CD14-positive monocyte (primary cell): ENCODE data around the gene LAMA1. TPM values are rescaled to one million over a fixed set of nuclear protein-coding genes. Genes with fewer than 3 reads are reported as not detected.

Experiments used
- DNase-seq, 3 donors: peaks; one replicate each; pipeline ENCODE4 v3.0.0-alpha.2; 2011 to 2022
- H2AFZ ChIP-seq: 2 replicates; pipeline ENCODE4 v1.6.0; 2012; ENCODE audit warnings: mild to moderate bottlenecking, low read depth, low read length, inconsistent platforms; ENCODE audit not compliant: insufficient read depth, poor library complexity, severe bottlenecking
- H3K27ac ChIP-seq, 2 donors: 1 replicate in 1 of 2; 2 replicates in 1 of 2; pipeline ENCODE4 v1.5.1; 2012 to 2013; ENCODE audit warnings: low read length in 2 of 2, control low read depth in 1 of 2, inconsistent platforms in 1 of 2, low read depth in 1 of 2, mild to moderate bottlenecking in 1 of 2
- H3K27me3 ChIP-seq, 2 donors: one replicate each; pipeline versions ENCODE4 v1.6.0 to v1.6.1; 2011 to 2013; ENCODE audit warnings: low read length in 2 of 2; ENCODE audit not compliant: control insufficient read depth in 2 of 2, insufficient read depth in 2 of 2
- H3K36me3 ChIP-seq, 2 donors: replicated peaks in 1 of 2; 1 replicate in 1 of 2; 2 replicates in 1 of 2; pipeline versions ENCODE4 v1.5.1 to v1.6.1; 2012 to 2013; ENCODE audit warnings: low read length in 2 of 2, control low read depth in 1 of 2, inconsistent platforms in 1 of 2, mild to moderate bottlenecking in 1 of 2; ENCODE audit not compliant: insufficient read depth in 2 of 2, control insufficient read depth in 1 of 2
- H3K4me1 ChIP-seq, 2 donors: 1 replicate in 1 of 2; 2 replicates in 1 of 2; pipeline versions ENCODE4 v1.5.1 to v1.6.1; 2012 to 2013; ENCODE audit warnings: low read length in 2 of 2, control low read depth in 1 of 2, inconsistent platforms in 1 of 2, mild to moderate bottlenecking in 1 of 2, moderate library complexity in 1 of 2; ENCODE audit not compliant: insufficient read depth in 2 of 2, control insufficient read depth in 1 of 2
- H3K4me2 ChIP-seq: replicated peaks from 2 replicates; pipeline ENCODE3; 2012; ENCODE audit warnings: low read length, moderate library complexity, mild to moderate bottlenecking; ENCODE audit not compliant: poor library complexity, severe bottlenecking; ENCODE audit errors: extremely low read depth
- H3K4me3 ChIP-seq, 3 experiments: fragments of 200-600 bp in 1 of 3; sonication (generic) in 1 of 3; replicated peaks in 1 of 3; 1 replicate in 2 of 3; 2 replicates in 1 of 3; pipeline ENCODE4 v1.5.1; 2011 to 2013; ENCODE audit warnings: low read length in 3 of 3, mild to moderate bottlenecking in 3 of 3, control low read depth in 2 of 3, low read depth in 2 of 3, inconsistent platforms in 1 of 3, moderate library complexity in 1 of 3
- H3K79me2 ChIP-seq: 2 replicates; pipeline ENCODE4 v1.6.0; 2012; ENCODE audit warnings: mild to moderate bottlenecking, control low read depth, inconsistent platforms, low read length, moderate library complexity; ENCODE audit not compliant: insufficient read depth
- H3K9ac ChIP-seq: 2 replicates; pipeline ENCODE4 v1.6.0; 2017; ENCODE audit warnings: low read length, mild to moderate bottlenecking; ENCODE audit not compliant: insufficient read depth, poor library complexity, severe bottlenecking
- H3K9me3 ChIP-seq, 2 donors: replicated peaks in 1 of 2; 1 replicate in 1 of 2; 2 replicates in 1 of 2; pipeline versions ENCODE4 v1.5.1 to v1.6.1; 2012 to 2013; ENCODE audit warnings: low read length in 2 of 2, control low read depth in 1 of 2; ENCODE audit not compliant: control insufficient read depth in 1 of 2, insufficient read depth in 1 of 2
- H4K20me1 ChIP-seq: 2 replicates; pipeline ENCODE4 v1.6.0; 2012; ENCODE audit warnings: mild to moderate bottlenecking, low read length, control low read depth, moderate library complexity; ENCODE audit not compliant: insufficient read depth
- H3K27ac Mint-ChIP-seq, 7 donors: one replicate each; pipeline ENCODE4 v1.8.0; 2020; ENCODE audit warnings: mild to moderate bottlenecking in 7 of 7, mixed read lengths in 7 of 7, moderate library complexity in 6 of 7, inconsistent platforms in 2 of 7
- H3K27me3 Mint-ChIP-seq, 3 donors: one replicate each; pipeline ENCODE4 v1.8.0; 2021 to 2022; ENCODE audit warnings: low read depth in 3 of 3, mild to moderate bottlenecking in 3 of 3, mixed read lengths in 3 of 3, moderate library complexity in 3 of 3, inconsistent platforms in 1 of 3
- H3K36me3 Mint-ChIP-seq, 2 donors: one replicate each; pipeline ENCODE4 v1.8.0; 2020; ENCODE audit warnings: mixed read lengths in 2 of 2, inconsistent platforms in 1 of 2, mild to moderate bottlenecking in 1 of 2
- H3K4me1 Mint-ChIP-seq: one replicate; pipeline ENCODE4 v1.8.0; 2020; ENCODE audit warnings: mild to moderate bottlenecking, mixed read lengths
- H3K4me3 Mint-ChIP-seq, 2 donors: one replicate each; pipeline ENCODE4 v1.8.0; 2020; ENCODE audit warnings: mild to moderate bottlenecking in 2 of 2, mixed read lengths in 2 of 2, moderate library complexity in 1 of 2
- H3K9me3 Mint-ChIP-seq, 7 donors: one replicate each; pipeline ENCODE4 v1.8.0; 2020 to 2022; ENCODE audit warnings: mixed read lengths in 7 of 7, mild to moderate bottlenecking in 6 of 7, moderate library complexity in 6 of 7, inconsistent platforms in 2 of 7
- CTCF ChIP-seq: fragments of 200-600 bp; IDR thresholded peaks from one replicate; pipeline ENCODE4 v1.8.0; 2022; ENCODE audit warnings: antibody characterized with exemption, mild to moderate bottlenecking
- WGBS: methylation state at CpG from one replicate; pipeline ENCODE4 v1.1.5; 2013; ENCODE audit warnings: missing lambda C conversion rate; ENCODE audit not compliant: insufficient coverage; 5-methylcytosine and 5-hydroxymethylcytosine counted together
- intact Hi-C, 2 donors: fragments of 100-400 bp; cut with micrococcal nuclease; formaldehyde crosslinking; loops; one replicate each; pipeline versions ENCODE4 v1.15.0 to v1.15.1; 2023
- polyA plus RNA-seq, 3 donors: library from polyadenylated mRNA; depleted of rRNA in 1 of 3; unstranded in 2 of 3; stranded (reverse) in 1 of 3; fragments of 300-500 nt in 2 of 3; fragments of >200 nt in 1 of 3; fragmentation: Illumina TruSeq in 2 of 3; gene quantifications; 1 replicate in 2 of 3; 2 replicates in 1 of 3; pipeline ENCODE4 v1.2.3, GENCODE V29; 2012 to 2021

Gene LAMA1
- polyA plus RNA-seq, 3 donors, result not detected

- Histone ChIP-seq H3K79me2 (no peaks in the 10 kb centered on the region), H4K20me1 (no peaks in the 10 kb centered on the region), H3K36me3 (no peaks in the 10 kb centered on the region), H3K9ac (no peak overlapping the region), H3K4me1 (no peaks in the 10 kb centered on the region), H3K9me3 (peaks cover 0 to 7% of the 10 kb centered on the region in 2 donors), H3K27me3 (no peaks in the 10 kb centered on the region), H3K4me3 (no peak overlapping the region), H2AFZ (no peak overlapping the region), H3K4me2 (no peak overlapping the region), H3K27ac (no peak overlapping the region)
- no peaks in the 10 kb centered on the region for H3K4me1 Mint-ChIP-seq
- no peak overlapping the region for H3K4me3 Mint-ChIP-seq
- peaks cover 0 to 2% (median 0%) of the 10 kb centered on the region in 3 donors for H3K27me3 Mint-ChIP-seq
- no peaks in the 10 kb centered on the region for H3K36me3 Mint-ChIP-seq
- intact Hi-C loops, result no loop called here
- no peak for TF ChIP-seq CTCF
- H3K9me3 Mint-ChIP-seq, result peaks cover 0 to 8% (median 2%) of the 10 kb centered on the region in 7 donors
- no peak overlapping the region for H3K27ac Mint-ChIP-seq
- DNase-seq, result no peak
Observed at GRCh38 chr18:7141287-7141686, 23.7 kb upstream of the LAMA1 start.

DNA sequence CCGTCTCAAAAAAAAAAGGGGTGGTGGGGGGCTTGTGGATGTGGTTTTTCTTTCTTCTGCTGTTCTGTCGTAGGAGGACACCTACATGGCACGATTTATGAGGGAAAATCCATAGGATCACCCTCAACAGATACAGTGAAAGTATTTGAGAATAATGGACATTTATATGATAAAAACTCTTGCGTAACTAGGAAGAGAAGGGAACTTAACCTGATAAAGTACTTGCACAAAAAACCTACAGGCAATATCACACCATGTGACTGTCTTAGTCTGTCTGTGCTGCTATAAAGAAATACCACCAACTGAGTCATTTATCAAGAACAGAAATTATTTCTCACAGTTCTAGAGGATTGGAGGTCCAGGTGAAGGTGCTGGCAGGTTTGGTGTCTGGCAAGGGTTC is 21.8 kb upstream of the LAMA1 start:
- peaks cover 0 to 5% (median 2%) of the 10 kb centered on the region in 7 donors for H3K9me3 Mint-ChIP-seq
- H2AFZ ChIP-seq, result no peak overlapping the region

More for the DNA sequence above, 21.8 kb upstream of the LAMA1 start:
- no peak for DNase-seq
- H3K27me3 ChIP-seq, result no peaks in the 10 kb centered on the region
- peaks cover 0 to 2% (median 1%) of the 10 kb centered on the region in 3 donors for H3K27me3 Mint-ChIP-seq
- H3K79me2 ChIP-seq, result no peaks in the 10 kb centered on the region
- no peaks in the 10 kb centered on the region for H3K9me3 ChIP-seq
- no peaks in the 10 kb centered on the region for H3K4me1 Mint-ChIP-seq
- no CpG with 5 or more reads among the region's 4 CpGs for WGBS
- H3K27ac Mint-ChIP-seq, result no peak overlapping the region
- H4K20me1 ChIP-seq, result no peaks in the 10 kb centered on the region
- no peaks in the 10 kb centered on the region for H3K4me1 ChIP-seq
- no peak overlapping the region for H3K4me2 ChIP-seq
- no peak overlapping the region for H3K9ac ChIP-seq
- H3K4me3 Mint-ChIP-seq, result no peak overlapping the region
- no peak overlapping the region for H3K4me3 ChIP-seq
- H3K36me3 ChIP-seq, result no peaks in the 10 kb centered on the region
- H3K27ac ChIP-seq, result no peak overlapping the region
- intact Hi-C loops, result no loop called here
- H3K36me3 Mint-ChIP-seq, result no peaks in the 10 kb centered on the region
- TF ChIP-seq CTCF, result no peak
